Ovary (tissue), 3 donors: ENCODE results near the gene WDFY4.

Experiments
- EP300 ChIP-seq: sonication (generic); formaldehyde crosslinking; IDR thresholded peaks from one replicate; pipeline ENCODE4 v1.6.1; 2017; ENCODE audit warnings: antibody characterized with exemption
- POLR2A ChIP-seq: fragments of 450-650 bp; IDR thresholded peaks from one replicate; pipeline ENCODE4 v1.6.1; 2017; ENCODE audit warnings: antibody characterized with exemption, mild to moderate bottlenecking, moderate library complexity
- TF ChIP-seq, protein P1 (sequence below), 3 donors: fragments of 450-650 bp in 2 of 3; fragments of 200-600 bp in 1 of 3; IDR thresholded peaks; one replicate each; pipeline versions ENCODE4 v1.5.1 to v1.8.0; 2016 to 2022; ENCODE audit warnings: antibody characterized with exemption in 3 of 3, mild to moderate bottlenecking in 1 of 3
- donor health status: DM: no; HTN: no; CAD: no.

DNA sequence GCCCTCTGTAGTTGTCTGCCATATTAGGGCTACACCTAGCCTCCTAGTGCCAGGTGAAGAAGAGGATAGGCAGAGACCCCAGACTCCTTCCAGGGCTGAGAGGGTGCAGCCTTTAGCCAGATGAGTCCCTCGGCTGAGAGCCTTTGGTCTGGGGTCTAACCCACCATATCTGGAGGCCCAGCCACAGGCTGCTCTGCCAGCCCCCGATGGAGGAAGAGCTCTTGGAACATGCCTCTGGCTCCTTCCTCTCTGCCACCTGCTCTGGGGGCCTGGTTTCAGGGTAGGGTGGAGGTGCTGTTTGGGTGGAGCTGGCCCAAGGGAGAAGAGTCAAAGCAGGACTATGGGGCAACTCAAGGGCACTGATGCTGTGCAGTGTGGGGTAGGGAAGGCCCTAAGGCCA is 253.6 kb downstream of the WDFY4 start:
- TF ChIP-seq, protein P1, sequence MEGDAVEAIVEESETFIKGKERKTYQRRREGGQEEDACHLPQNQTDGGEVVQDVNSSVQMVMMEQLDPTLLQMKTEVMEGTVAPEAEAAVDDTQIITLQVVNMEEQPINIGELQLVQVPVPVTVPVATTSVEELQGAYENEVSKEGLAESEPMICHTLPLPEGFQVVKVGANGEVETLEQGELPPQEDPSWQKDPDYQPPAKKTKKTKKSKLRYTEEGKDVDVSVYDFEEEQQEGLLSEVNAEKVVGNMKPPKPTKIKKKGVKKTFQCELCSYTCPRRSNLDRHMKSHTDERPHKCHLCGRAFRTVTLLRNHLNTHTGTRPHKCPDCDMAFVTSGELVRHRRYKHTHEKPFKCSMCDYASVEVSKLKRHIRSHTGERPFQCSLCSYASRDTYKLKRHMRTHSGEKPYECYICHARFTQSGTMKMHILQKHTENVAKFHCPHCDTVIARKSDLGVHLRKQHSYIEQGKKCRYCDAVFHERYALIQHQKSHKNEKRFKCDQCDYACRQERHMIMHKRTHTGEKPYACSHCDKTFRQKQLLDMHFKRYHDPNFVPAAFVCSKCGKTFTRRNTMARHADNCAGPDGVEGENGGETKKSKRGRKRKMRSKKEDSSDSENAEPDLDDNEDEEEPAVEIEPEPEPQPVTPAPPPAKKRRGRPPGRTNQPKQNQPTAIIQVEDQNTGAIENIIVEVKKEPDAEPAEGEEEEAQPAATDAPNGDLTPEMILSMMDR (IDR thresholded peaks at IDR 0.05): no peak
- TF ChIP-seq POLR2A (no peak), EP300 (no peak)
